Parathyroid adenoma (tissue), 2 donors: ENCODE data around the gene TNPO3.

ENCODE experiments used
- H2AFZ ChIP-seq: fragments of 300-600 bp; sonication (generic); one replicate; pipeline ENCODE4 v1.7.0; 2017; ENCODE audit warnings: antibody characterized with exemption, mild to moderate bottlenecking
- H3K27ac ChIP-seq: fragments of 300-600 bp; sonication (generic); one replicate; pipeline ENCODE4 v1.7.0; 2017
- H3K27me3 ChIP-seq: fragments of 300-600 bp; sonication (generic); one replicate; pipeline ENCODE4 v1.7.0; 2017; ENCODE audit warnings: low read length; ENCODE audit not compliant: control insufficient read depth, insufficient read depth
- H3K36me3 ChIP-seq: fragments of 300-600 bp; sonication (generic); one replicate; pipeline ENCODE4 v1.7.0; 2017; ENCODE audit warnings: low read length; ENCODE audit not compliant: control insufficient read depth, insufficient read depth
- H3K4me1 ChIP-seq: fragments of 300-600 bp; sonication (generic); one replicate; pipeline ENCODE4 v1.7.0; 2017; ENCODE audit warnings: control low read depth
- H3K4me2 ChIP-seq: fragments of 300-600 bp; sonication (generic); one replicate; pipeline ENCODE4 v1.7.0; 2017; ENCODE audit warnings: low read length
- H3K4me3 ChIP-seq: fragments of 300-600 bp; sonication (generic); one replicate; pipeline ENCODE4 v1.7.0; 2017; ENCODE audit warnings: low read depth, low read length
- H3K79me2 ChIP-seq: fragments of 300-600 bp; sonication (generic); one replicate; pipeline ENCODE4 v1.7.0; 2017; ENCODE audit warnings: control low read depth
- H3K9ac ChIP-seq: fragments of 300-600 bp; sonication (generic); one replicate; pipeline ENCODE4 v1.7.0; 2017; ENCODE audit warnings: mild to moderate bottlenecking
- H3K9me3 ChIP-seq: fragments of 300-600 bp; sonication (generic); one replicate; pipeline ENCODE4 v1.7.0; 2017; ENCODE audit warnings: low read length; ENCODE audit not compliant: control insufficient read depth
- TF ChIP-seq, protein P1 (sequence below): fragments of 300-600 bp; sonication (generic); IDR thresholded peaks from one replicate; pipeline ENCODE4 v1.7.0; 2017; ENCODE audit warnings: antibody characterized with exemption, mild to moderate bottlenecking
- donor health status: primary hyperparathyroidism.

TNPO3 gene

DNA sequence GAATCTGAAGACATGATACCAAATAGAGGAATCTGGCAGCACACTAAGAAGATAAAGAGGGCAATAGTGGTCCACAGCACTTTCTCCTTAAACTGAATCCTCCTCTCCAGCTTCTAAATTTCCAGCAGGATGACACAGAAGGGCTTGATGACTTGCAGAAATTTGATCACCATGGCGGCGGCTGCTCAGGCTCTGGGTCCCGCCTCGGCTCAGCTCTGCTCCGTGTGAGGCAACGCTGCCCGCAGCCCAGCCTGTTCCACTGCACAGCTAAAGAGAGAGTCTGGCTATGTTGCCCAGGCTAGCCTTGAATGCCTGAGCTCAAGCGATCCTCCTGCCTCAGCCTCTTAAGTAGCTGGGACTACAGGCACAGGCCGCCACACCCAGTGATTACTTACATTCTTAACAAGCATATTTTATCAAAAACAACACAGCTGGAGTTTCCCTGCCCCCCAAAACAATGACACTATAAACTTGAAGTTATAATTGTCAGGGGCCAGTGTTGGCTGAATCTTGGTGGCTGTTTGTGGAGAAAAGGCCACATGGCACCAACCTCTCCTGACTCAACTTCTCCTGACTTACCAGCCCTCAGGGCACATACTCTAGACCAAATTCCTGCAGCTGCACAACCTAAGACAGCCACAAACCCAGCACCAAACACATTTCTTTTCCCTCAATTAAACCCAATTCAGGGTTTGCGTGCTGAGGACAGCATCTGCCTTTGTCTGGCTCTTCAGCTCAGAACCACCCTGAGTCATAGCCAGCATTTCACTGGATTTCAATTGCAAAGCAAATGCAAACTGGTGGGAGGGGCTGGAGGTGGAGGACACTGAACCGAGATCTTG, 11.6 kb upstream of the TNPO3 start:
- Histone ChIP-seq H3K4me2 (no peak overlapping the region), H3K27ac (no peak overlapping the region), H3K9ac (no peak overlapping the region), H3K4me1 (peaks cover 6% of the 10 kb centered on the region), H3K9me3 (no peaks in the 10 kb centered on the region), H3K27me3 (no peaks in the 10 kb centered on the region), H3K4me3 (no peak overlapping the region), H3K36me3 (no peaks in the 10 kb centered on the region), H3K79me2 (no peaks in the 10 kb centered on the region), H2AFZ (peak overlapping the region; percentile 68)
- TF ChIP-seq, protein P1, sequence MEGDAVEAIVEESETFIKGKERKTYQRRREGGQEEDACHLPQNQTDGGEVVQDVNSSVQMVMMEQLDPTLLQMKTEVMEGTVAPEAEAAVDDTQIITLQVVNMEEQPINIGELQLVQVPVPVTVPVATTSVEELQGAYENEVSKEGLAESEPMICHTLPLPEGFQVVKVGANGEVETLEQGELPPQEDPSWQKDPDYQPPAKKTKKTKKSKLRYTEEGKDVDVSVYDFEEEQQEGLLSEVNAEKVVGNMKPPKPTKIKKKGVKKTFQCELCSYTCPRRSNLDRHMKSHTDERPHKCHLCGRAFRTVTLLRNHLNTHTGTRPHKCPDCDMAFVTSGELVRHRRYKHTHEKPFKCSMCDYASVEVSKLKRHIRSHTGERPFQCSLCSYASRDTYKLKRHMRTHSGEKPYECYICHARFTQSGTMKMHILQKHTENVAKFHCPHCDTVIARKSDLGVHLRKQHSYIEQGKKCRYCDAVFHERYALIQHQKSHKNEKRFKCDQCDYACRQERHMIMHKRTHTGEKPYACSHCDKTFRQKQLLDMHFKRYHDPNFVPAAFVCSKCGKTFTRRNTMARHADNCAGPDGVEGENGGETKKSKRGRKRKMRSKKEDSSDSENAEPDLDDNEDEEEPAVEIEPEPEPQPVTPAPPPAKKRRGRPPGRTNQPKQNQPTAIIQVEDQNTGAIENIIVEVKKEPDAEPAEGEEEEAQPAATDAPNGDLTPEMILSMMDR, result no peak

DNA sequence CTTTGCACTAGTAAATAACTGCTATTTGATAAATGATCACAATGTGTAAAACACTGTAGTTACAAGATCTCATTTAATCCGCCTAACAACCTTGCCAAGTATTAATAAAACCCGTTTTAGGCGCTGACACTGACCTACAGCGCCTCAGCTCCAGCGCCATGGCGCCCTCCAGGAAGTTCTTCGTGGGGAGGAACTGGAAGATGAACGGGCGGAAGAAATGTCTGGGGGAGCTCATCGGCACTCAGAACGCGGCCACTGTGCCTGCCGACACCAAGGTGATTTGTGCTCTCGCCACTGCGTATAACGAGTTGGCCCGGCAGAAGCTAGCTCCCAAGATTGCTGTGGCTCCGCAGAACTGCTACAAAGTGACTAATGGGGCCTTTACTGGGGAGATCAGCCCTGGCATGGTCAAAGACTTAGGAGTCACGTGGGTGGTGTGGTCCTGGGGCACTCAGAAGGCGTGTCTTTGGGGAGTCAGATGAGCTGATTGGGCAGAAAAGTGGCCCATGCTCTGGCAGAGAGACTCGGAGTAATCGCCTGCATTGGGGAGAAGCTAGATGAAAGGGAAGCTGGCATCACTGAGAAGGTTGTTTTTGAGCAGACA, 1.1 kb upstream of the TNPO3 start:
- Histone ChIP-seq H3K4me2 (no peak overlapping the region), H3K27ac (peak overlapping the region; percentile 99), H3K9me3 (no peaks in the 10 kb centered on the region), H3K4me1 (peaks cover 4% of the 10 kb centered on the region), H3K79me2 (peaks cover 17% of the 10 kb centered on the region), H3K27me3 (no peaks in the 10 kb centered on the region), H3K4me3 (no peak overlapping the region), H2AFZ (peak overlapping the region; percentile 83), H3K9ac (no peak overlapping the region), H3K36me3 (no peaks in the 10 kb centered on the region)
- TF ChIP-seq, protein P1, result no peak

DNA sequence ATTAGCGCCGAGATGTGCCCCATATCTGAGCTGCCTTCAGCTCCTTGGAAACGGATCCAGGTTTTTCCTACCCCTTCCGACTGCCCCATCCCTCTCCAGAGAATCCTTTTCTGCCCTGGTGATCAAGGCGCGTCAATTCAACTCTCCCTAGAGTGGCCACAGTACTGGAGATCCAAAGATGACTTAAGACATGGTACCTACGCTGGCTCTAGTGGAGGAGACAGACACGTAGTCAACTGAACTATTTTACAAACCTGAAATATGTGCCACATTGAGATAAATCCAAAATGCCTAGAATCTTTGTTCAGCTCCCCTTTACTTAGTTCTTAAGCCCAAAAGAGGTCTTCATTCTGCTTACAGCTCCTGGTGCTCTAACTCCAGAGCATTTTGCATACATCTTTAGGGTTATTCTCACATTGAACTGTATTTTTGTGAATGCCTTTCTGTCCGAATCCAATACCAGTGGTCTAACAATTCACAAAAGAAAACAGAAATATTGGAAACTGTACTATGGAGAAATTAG, 444 bp upstream of the TNPO3 start:
- Histone ChIP-seq H3K36me3 (no peaks in the 10 kb centered on the region), H3K9me3 (no peaks in the 10 kb centered on the region), H3K4me1 (peaks cover 4% of the 10 kb centered on the region), H3K27ac (peak overlapping the region; percentile 99), H3K79me2 (peaks cover 22% of the 10 kb centered on the region), H2AFZ (peak overlapping the region; percentile 83), H3K4me2 (peak overlapping the region; percentile 86), H3K27me3 (no peaks in the 10 kb centered on the region), H3K4me3 (peak overlapping the region; percentile 94), H3K9ac (peak overlapping the region; percentile 62)
- TF ChIP-seq, protein P1, result no peak

DNA sequence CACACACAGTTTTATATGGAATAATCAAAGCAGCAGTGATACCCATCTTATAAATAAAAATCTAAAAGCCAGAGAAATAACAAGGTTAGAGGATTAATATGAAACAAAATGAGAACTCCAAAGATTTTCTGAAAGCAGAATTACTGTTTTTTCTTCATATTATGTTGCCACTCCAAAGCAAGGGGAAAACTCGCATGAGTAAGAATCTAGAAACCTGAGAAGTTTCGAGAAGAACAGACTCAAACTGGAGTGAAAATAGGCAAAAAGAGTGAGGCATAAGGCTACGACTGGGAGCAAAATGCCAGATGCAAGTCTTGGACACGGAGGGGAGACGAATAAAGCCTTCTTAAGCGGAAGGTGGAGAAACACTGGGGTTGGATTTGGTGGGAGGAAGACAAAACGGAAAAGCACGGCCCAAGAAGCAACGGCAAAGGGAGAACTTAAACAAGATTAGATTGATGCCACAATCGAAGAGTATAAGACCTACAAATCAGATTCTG, 923 bp downstream of the TNPO3 start:
- Histone ChIP-seq H3K27me3 (no peaks in the 10 kb centered on the region), H3K27ac (peak overlapping the region; percentile 99), H3K4me1 (peaks cover 4% of the 10 kb centered on the region), H2AFZ (peak overlapping the region; percentile 83), H3K4me3 (peak overlapping the region; percentile 94), H3K9me3 (no peaks in the 10 kb centered on the region), H3K9ac (peak overlapping the region; percentile 62), H3K36me3 (no peaks in the 10 kb centered on the region), H3K4me2 (peak overlapping the region; percentile 86), H3K79me2 (peaks cover 36% of the 10 kb centered on the region)
- TF ChIP-seq, protein P1, result no peak
